WTC11 (cell line): Measurements from ENCODE around the gene WBP4. TPM values are rescaled to one million over a fixed set of nuclear protein-coding genes. Genes with fewer than 3 reads are reported as not detected.

Experiments
- ATAC-seq: fragments of 200-7000 bp; cut with Tn5 transposase; 2 replicates; pipeline ENCODE4 v1.10.0; 2021; ENCODE audit warnings: mild to moderate bottlenecking, moderate library complexity
- CTCF ChIA-PET: fragments of 300-600 bp; sonication (Branson Sonifier 250); formaldehyde crosslinking; loops from one replicate; lab custom pipeline; 2021; ENCODE audit warnings: antibody characterized with exemption; lab: Charles Lee
- POLR2A ChIA-PET: fragments of 350-600 bp; sonication (Branson Sonifier 250); formaldehyde crosslinking; loops from one replicate; lab custom pipeline; 2021; ENCODE audit warnings: antibody characterized with exemption; lab: Charles Lee
- DNase-seq: peaks from one replicate; pipeline ENCODE4 v3.0.0; 2021; ENCODE audit warnings: low spot score
- H3K27ac Mint-ChIP-seq: 2 replicates; pipeline ENCODE4 v1.8.0; 2021; ENCODE audit warnings: mixed read lengths
- H3K27me3 Mint-ChIP-seq: 2 replicates; pipeline ENCODE4 v1.8.0; 2021; ENCODE audit warnings: low read depth, mild to moderate bottlenecking, moderate library complexity, mixed read lengths
- H3K36me3 Mint-ChIP-seq: 2 replicates; pipeline ENCODE4 v1.8.0; 2021; ENCODE audit warnings: mixed read lengths
- H3K4me1 Mint-ChIP-seq: 2 replicates; pipeline ENCODE4 v1.8.0; 2022; ENCODE audit warnings: mixed read lengths
- H3K4me3 Mint-ChIP-seq: 2 replicates; pipeline ENCODE4 v1.8.0; 2021; ENCODE audit warnings: mild to moderate bottlenecking, moderate library complexity, mixed read lengths
- H3K9me3 Mint-ChIP-seq: 2 replicates; pipeline ENCODE4 v1.8.0; 2021; ENCODE audit warnings: mixed read lengths
- ATF1 ChIP-seq: sonication (generic); formaldehyde crosslinking; IDR thresholded peaks from 2 replicates; pipeline ENCODE4 v1.8.1; 2023; ENCODE audit warnings: mild to moderate bottlenecking, moderate library complexity, missing genetic modification reagents
- E2F4 ChIP-seq: sonication (generic); formaldehyde crosslinking; IDR thresholded peaks from 2 replicates; pipeline ENCODE4 v1.8.1; 2022; ENCODE audit warnings: low read depth, mild to moderate bottlenecking, moderate library complexity, missing genetic modification reagents, borderline replicate concordance
- ESRRA ChIP-seq: sonication (generic); formaldehyde crosslinking; IDR thresholded peaks from 2 replicates; pipeline ENCODE4 v1.8.1; 2022; ENCODE audit warnings: mild to moderate bottlenecking, missing genetic modification reagents, borderline replicate concordance
- GTF2I ChIP-seq: fragments of 250-450 bp; sonication (Bioruptor Pico); conservative IDR thresholded peaks from 2 replicates; pipeline ENCODE4 v1.4.0; 2021; ENCODE audit warnings: mild to moderate bottlenecking
- MLX ChIP-seq: sonication (generic); formaldehyde crosslinking; IDR thresholded peaks from 2 replicates; pipeline ENCODE4 v1.8.1; 2023; ENCODE audit warnings: mild to moderate bottlenecking, missing genetic modification reagents, moderate library complexity
- NFYB ChIP-seq: sonication (generic); formaldehyde crosslinking; conservative IDR thresholded peaks from 2 replicates; pipeline ENCODE4 v1.8.0; 2022; ENCODE audit warnings: low read depth, missing genetic modification reagents
- NR3C1 ChIP-seq: sonication (generic); formaldehyde crosslinking; conservative IDR thresholded peaks from 2 replicates; pipeline ENCODE4 v1.8.1; 2023; ENCODE audit warnings: low read depth, mild to moderate bottlenecking, missing genetic modification reagents
- PREB ChIP-seq: sonication (generic); formaldehyde crosslinking; IDR thresholded peaks from 2 replicates; pipeline ENCODE4 v1.8.1; 2022; ENCODE audit warnings: mild to moderate bottlenecking, missing genetic modification reagents, moderate library complexity, borderline replicate concordance
- PRRX2 ChIP-seq: fragments of 250-450 bp; sonication (Bioruptor Pico); IDR thresholded peaks from 2 replicates; pipeline ENCODE4 v1.8.0; 2021; ENCODE audit warnings: mild to moderate bottlenecking
- RELA ChIP-seq: sonication (generic); formaldehyde crosslinking; IDR thresholded peaks from 2 replicates; pipeline ENCODE4 v1.8.1; 2022; ENCODE audit warnings: missing genetic modification reagents, mild to moderate bottlenecking, borderline replicate concordance
- TEAD4 ChIP-seq: sonication (generic); formaldehyde crosslinking; IDR thresholded peaks from 2 replicates; pipeline ENCODE4 v1.8.0; 2022; ENCODE audit warnings: mild to moderate bottlenecking, missing genetic modification reagents
- TP53 ChIP-seq: sonication (generic); formaldehyde crosslinking; IDR thresholded peaks from 2 replicates; pipeline ENCODE4 v1.8.1; 2023; ENCODE audit warnings: mild to moderate bottlenecking, missing genetic modification reagents
- ZNF396 ChIP-seq: fragments of 250-450 bp; sonication (Bioruptor Pico); IDR thresholded peaks from 2 replicates; pipeline ENCODE4 v1.8.0; 2021; ENCODE audit warnings: mild to moderate bottlenecking, moderate library complexity, borderline replicate concordance
- ZNF423 ChIP-seq: fragments of 250-450 bp; sonication (Bioruptor Pico); IDR thresholded peaks from 2 replicates; pipeline ENCODE4 v2.1.2; 2022; ENCODE audit warnings: mild to moderate bottlenecking, moderate library complexity
- ZNF425 ChIP-seq: fragments of 250-450 bp; sonication (Bioruptor Pico); conservative IDR thresholded peaks from 2 replicates; pipeline ENCODE4 v1.9.0; 2021; ENCODE audit warnings: mild to moderate bottlenecking
- ZNF512 ChIP-seq: sonication (generic); formaldehyde crosslinking; IDR thresholded peaks from 2 replicates; pipeline ENCODE4 v1.8.1; 2022; ENCODE audit warnings: missing genetic modification reagents, borderline replicate concordance
- ZNF671 ChIP-seq: fragments of 250-450 bp; sonication (Bioruptor Pico); IDR thresholded peaks from 2 replicates; pipeline ENCODE4 v1.8.0; 2021; ENCODE audit warnings: mild to moderate bottlenecking
- ZSCAN18 ChIP-seq: fragments of 250-450 bp; sonication (Bioruptor Pico); IDR thresholded peaks from 2 replicates; pipeline ENCODE4 v2.1.2; 2022; ENCODE audit warnings: mild to moderate bottlenecking, moderate library complexity
- total RNA-seq: library from RNA; stranded (reverse); gene quantifications from 3 replicates; pipeline ENCODE4 v1.2.3, GENCODE V29; 2021

WBP4 gene
- total RNA-seq, 1 experiment from 2014 or later, result 9.6 TPM

GRCh38 chr13:41032691-41033376, 28.5 kb upstream of the WBP4 start:
- ChIA-PET POLR2A (no interaction called here), CTCF (interaction anchor here (1.2 kb wide), 1 partner anchor 22 kb away, joined by 5 read pairs; no protein-coding TSS in a partner anchor)
- Mint-ChIP-seq H3K4me1 (peaks cover 9% of the 10 kb centered on the region), H3K27ac (no peak overlapping the region), H3K9me3 (peaks cover 3% of the 10 kb centered on the region; the same call in 1 of the 2 replicates)
- TF ChIP-seq ZNF425 (CRISPR knock-in tag) (no peak), E2F4 (CRISPR knock-in tag) (no peak), ZSCAN18 (no peak), ZNF423 (CRISPR knock-in tag) (no peak), NR3C1 (no peak), ZNF512 (CRISPR knock-in tag) (no peak), TEAD4 (CRISPR knock-in tag) (no peak), ZNF396 (CRISPR knock-in tag) (no peak)
- TF ChIP-seq, all 79 proteins: peak for 0
- Mint-ChIP-seq H3K36me3 (peaks cover under 1% of the 10 kb centered on the region; the same call in 1 of the 2 replicates), H3K4me3 (no peak overlapping the region), H3K27me3 (no peaks in the 10 kb centered on the region)
- ATAC-seq (no peak), DNase-seq (no peak)

- H3K9me3 Mint-ChIP-seq, result peaks cover 4% of the 10 kb centered on the region; the same call in 1 of the 2 replicates
- TF ChIP-seq RELA (CRISPR knock-in tag) (no peak), ATF1 (CRISPR knock-in tag) (no peak), ZNF671 (CRISPR knock-in tag) (no peak), TP53 (CRISPR knock-in tag) (no peak), PREB (no peak), MLX (CRISPR knock-in tag) (no peak), TEAD4 (CRISPR knock-in tag) (no peak), PRRX2 (CRISPR knock-in tag) (no peak), ESRRA (CRISPR knock-in tag) (no peak), NFYB (CRISPR knock-in tag) (no peak), GTF2I (CRISPR knock-in tag) (no peak)
- H3K4me1 Mint-ChIP-seq, result peaks cover 9% of the 10 kb centered on the region
- no peaks in the 10 kb centered on the region for H3K27me3 Mint-ChIP-seq
- ChIA-PET CTCF (no interaction called here), POLR2A (no interaction called here)
- H3K27ac Mint-ChIP-seq, result no peak overlapping the region
- no peak for ATAC-seq
- no peak for DNase-seq
- peaks cover 2% of the 10 kb centered on the region; the same call in 1 of the 2 replicates for H3K36me3 Mint-ChIP-seq
- no peak overlapping the region for H3K4me3 Mint-ChIP-seq
These were observed 26.9 kb upstream of the WBP4 start for GRCh38 chr13:41034382-41034781.
